HL-60 (cell line): ENCODE data around the gene TAOK3.

ENCODE experiments used
- GABPA ChIP-seq: IDR thresholded peaks from 2 replicates; pipeline ENCODE4 v1.6.1; 2012; ENCODE audit warnings: low read depth
- POLR2AphosphoS5 ChIP-seq: IDR thresholded peaks from 2 replicates; pipeline ENCODE4 v1.6.1; 2012; ENCODE audit warnings: low read depth
- SPI1 ChIP-seq: IDR thresholded peaks from 2 replicates; pipeline ENCODE4 v1.6.1; 2012; ENCODE audit warnings: low read depth, mild to moderate bottlenecking, borderline replicate concordance
- TF ChIP-seq, protein P1 (sequence below): IDR thresholded peaks from one replicate; pipeline ENCODE4 v1.5.1; 2011; ENCODE audit warnings: low read length, control low read depth, inconsistent platforms; ENCODE audit not compliant: insufficient read depth
- TF ChIP-seq, protein P2 (sequence below): IDR thresholded peaks from 2 replicates; pipeline ENCODE4 v1.6.1; 2012; ENCODE audit warnings: low read depth; ENCODE audit not compliant: insufficient replicate concordance

DNA sequence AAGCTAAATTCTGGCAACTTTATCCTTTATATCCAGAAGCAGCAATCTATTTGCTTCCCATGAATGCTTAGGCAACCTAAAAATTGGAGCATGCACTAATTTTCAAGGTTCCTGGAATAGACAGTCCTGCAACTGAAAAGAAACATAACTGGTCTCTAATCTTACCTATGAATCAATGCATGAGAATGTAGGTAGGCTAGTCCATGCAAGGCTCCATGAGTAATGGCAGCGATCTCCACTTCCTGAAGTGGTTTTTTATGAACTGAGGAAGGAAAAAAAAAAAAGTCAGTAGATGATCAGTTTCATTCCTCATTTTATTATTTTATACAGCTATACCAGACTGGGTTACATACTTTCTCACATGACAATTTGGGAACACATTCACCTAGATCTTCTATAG, 134.8 kb downstream of the TAOK3 start:
- TF ChIP-seq, protein P1, sequence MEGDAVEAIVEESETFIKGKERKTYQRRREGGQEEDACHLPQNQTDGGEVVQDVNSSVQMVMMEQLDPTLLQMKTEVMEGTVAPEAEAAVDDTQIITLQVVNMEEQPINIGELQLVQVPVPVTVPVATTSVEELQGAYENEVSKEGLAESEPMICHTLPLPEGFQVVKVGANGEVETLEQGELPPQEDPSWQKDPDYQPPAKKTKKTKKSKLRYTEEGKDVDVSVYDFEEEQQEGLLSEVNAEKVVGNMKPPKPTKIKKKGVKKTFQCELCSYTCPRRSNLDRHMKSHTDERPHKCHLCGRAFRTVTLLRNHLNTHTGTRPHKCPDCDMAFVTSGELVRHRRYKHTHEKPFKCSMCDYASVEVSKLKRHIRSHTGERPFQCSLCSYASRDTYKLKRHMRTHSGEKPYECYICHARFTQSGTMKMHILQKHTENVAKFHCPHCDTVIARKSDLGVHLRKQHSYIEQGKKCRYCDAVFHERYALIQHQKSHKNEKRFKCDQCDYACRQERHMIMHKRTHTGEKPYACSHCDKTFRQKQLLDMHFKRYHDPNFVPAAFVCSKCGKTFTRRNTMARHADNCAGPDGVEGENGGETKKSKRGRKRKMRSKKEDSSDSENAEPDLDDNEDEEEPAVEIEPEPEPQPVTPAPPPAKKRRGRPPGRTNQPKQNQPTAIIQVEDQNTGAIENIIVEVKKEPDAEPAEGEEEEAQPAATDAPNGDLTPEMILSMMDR, result no peak
- TF ChIP-seq POLR2AphosphoS5, result no peak
- TF ChIP-seq GABPA, result no peak
- TF ChIP-seq, protein P2, sequence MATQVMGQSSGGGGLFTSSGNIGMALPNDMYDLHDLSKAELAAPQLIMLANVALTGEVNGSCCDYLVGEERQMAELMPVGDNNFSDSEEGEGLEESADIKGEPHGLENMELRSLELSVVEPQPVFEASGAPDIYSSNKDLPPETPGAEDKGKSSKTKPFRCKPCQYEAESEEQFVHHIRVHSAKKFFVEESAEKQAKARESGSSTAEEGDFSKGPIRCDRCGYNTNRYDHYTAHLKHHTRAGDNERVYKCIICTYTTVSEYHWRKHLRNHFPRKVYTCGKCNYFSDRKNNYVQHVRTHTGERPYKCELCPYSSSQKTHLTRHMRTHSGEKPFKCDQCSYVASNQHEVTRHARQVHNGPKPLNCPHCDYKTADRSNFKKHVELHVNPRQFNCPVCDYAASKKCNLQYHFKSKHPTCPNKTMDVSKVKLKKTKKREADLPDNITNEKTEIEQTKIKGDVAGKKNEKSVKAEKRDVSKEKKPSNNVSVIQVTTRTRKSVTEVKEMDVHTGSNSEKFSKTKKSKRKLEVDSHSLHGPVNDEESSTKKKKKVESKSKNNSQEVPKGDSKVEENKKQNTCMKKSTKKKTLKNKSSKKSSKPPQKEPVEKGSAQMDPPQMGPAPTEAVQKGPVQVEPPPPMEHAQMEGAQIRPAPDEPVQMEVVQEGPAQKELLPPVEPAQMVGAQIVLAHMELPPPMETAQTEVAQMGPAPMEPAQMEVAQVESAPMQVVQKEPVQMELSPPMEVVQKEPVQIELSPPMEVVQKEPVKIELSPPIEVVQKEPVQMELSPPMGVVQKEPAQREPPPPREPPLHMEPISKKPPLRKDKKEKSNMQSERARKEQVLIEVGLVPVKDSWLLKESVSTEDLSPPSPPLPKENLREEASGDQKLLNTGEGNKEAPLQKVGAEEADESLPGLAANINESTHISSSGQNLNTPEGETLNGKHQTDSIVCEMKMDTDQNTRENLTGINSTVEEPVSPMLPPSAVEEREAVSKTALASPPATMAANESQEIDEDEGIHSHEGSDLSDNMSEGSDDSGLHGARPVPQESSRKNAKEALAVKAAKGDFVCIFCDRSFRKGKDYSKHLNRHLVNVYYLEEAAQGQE, result no peak
- no peak for TF ChIP-seq SPI1
